K562 (cell line): Measurements from ENCODE around the gene C22orf39. TPM values are rescaled to one million over a fixed set of nuclear protein-coding genes. Genes with fewer than 3 reads are reported as not detected.

ENCODE experiments used
- EP400 ChIP-seq: fragments of 450-650 bp; IDR thresholded peaks from 2 replicates; pipeline ENCODE4 v1.6.1; 2017; ENCODE audit warnings: antibody characterized with exemption, mild to moderate bottlenecking, moderate library complexity
- MAX ChIP-seq: sonication (generic); formaldehyde crosslinking; IDR thresholded peaks from 2 replicates; pipeline ENCODE4 v1.9.0; 2022; ENCODE audit warnings: mild to moderate bottlenecking, missing genetic modification reagents
- MCM3 ChIP-seq: fragments of 450-650 bp; IDR thresholded peaks from 2 replicates; pipeline ENCODE4 v1.6.1; 2016
- NELFE ChIP-seq: IDR thresholded peaks from 2 replicates; pipeline ENCODE4 v1.6.1; 2011; ENCODE audit warnings: mild to moderate bottlenecking; ENCODE audit not compliant: insufficient read depth, insufficient read length
- RERE ChIP-seq: sonication (generic); formaldehyde crosslinking; IDR thresholded peaks from 2 replicates; pipeline ENCODE4 v1.8.0; 2023; ENCODE audit warnings: missing genetic modification reagents, mild to moderate bottlenecking, borderline replicate concordance
- SLC30A9 ChIP-seq: fragments of 250-450 bp; sonication (Bioruptor Pico); IDR thresholded peaks from 2 replicates; pipeline ENCODE4 v1.8.0; 2022; ENCODE audit warnings: mild to moderate bottlenecking, moderate library complexity
- TAF7 ChIP-seq: fragments of 450-650 bp; IDR thresholded peaks from 2 replicates; pipeline ENCODE4 v1.6.1; 2016; ENCODE audit warnings: missing genetic modification characterization, missing compliant biosample characterization
- YY1 ChIP-seq, 3 experiments: IDR thresholded peaks; 2 replicates each; pipeline ENCODE4 v1.6.1; 2011; ENCODE audit warnings: low read length in 2 of 3, mild to moderate bottlenecking in 2 of 3, moderate library complexity in 2 of 3, borderline replicate concordance in 1 of 3, control low read depth in 1 of 3, low read depth in 1 of 3; ENCODE audit not compliant: insufficient read depth in 3 of 3, insufficient replicate concordance in 2 of 3, control insufficient read depth in 1 of 3, insufficient read length in 1 of 3; ENCODE audit errors: extremely low read depth in 1 of 3
- ZNF212 ChIP-seq: fragments of 450-650 bp; formaldehyde crosslinking; IDR thresholded peaks from 2 replicates; pipeline ENCODE4 v1.4.0; 2020; ENCODE audit warnings: mild to moderate bottlenecking
- ZNF740 ChIP-seq, 3 experiments: fragments of 200-800 bp in 1 of 3; sonication (Bioruptor generic) in 1 of 3; sonication (generic) in 1 of 3; formaldehyde crosslinking in 1 of 3; IDR thresholded peaks; 2 replicates each; pipeline versions ENCODE4 v1.6.1 to v1.8.0; 2016 to 2022; ENCODE audit warnings: mild to moderate bottlenecking in 2 of 3, missing compliant biosample characterization in 2 of 3, missing genetic modification characterization in 2 of 3, missing genetic modification reagents in 1 of 3
- polyA plus RNA-seq, 8 experiments: library from polyadenylated mRNA; depleted of rRNA in 4 of 8; stranded (reverse) in 5 of 8; unstranded in 3 of 8; fragments of >200 nt; fragmentation: Nextera tagmentation in 2 of 8; fragmentation: Illumina TruSeq in 1 of 8; extraction: Ambion mirVana in 2 of 8; extraction: Trizol in 1 of 8; gene quantifications; 2 replicates each; pipeline versions ENCODE4 v1.2.1 to v1.2.3, GENCODE V29; 2011 to 2014; ENCODE audit warnings: inconsistent platforms in 1 of 8, missing spikeins in 1 of 8
- total RNA-seq, 7 experiments: library from RNA; depleted of rRNA in 6 of 7; stranded (reverse); fragments of >200 nt in 6 of 7; fragmentation: Illumina TruSeq in 2 of 7; extraction: Trizol in 2 of 7; gene quantifications; 2 replicates each; pipeline versions ENCODE4 v1.2.1 to v1.2.3, GENCODE V29; 2011 to 2021; ENCODE audit warnings: low replicate concordance in 1 of 7
- TF ChIP-seq, protein P1 (sequence below), 3 experiments: IDR thresholded peaks in 2 of 3; conservative IDR thresholded peaks in 1 of 3; 2 replicates each; pipeline ENCODE4 v1.5.1; 2011 to 2012; ENCODE audit warnings: low read length in 3 of 3, mild to moderate bottlenecking in 3 of 3, control low read depth in 2 of 3, improper control_type of control experiment in 1 of 3, inconsistent platforms in 1 of 3, low read depth in 1 of 3, mixed read lengths in 1 of 3, moderate library complexity in 1 of 3; ENCODE audit not compliant: insufficient read depth in 2 of 3
- TF ChIP-seq, protein P2 (sequence below): fragments of 450-650 bp; formaldehyde crosslinking; conservative IDR thresholded peaks from 2 replicates; pipeline ENCODE4 v1.4.0; 2022; ENCODE audit warnings: mild to moderate bottlenecking, missing genetic modification characterization
- TF ChIP-seq, protein P3 (sequence below): fragments of 250-450 bp; sonication (Bioruptor Pico); IDR thresholded peaks from 2 replicates; pipeline ENCODE4 v1.4.0; 2020; ENCODE audit warnings: mild to moderate bottlenecking, moderate library complexity

C22orf39 gene
- total and polyA plus RNA-seq, 9 of the 15 experiments (the other 6 are each of a cell fraction or from before 2014, with no cell fraction given), result 20.4 to 139 (median 66.8) TPM

DNA sequence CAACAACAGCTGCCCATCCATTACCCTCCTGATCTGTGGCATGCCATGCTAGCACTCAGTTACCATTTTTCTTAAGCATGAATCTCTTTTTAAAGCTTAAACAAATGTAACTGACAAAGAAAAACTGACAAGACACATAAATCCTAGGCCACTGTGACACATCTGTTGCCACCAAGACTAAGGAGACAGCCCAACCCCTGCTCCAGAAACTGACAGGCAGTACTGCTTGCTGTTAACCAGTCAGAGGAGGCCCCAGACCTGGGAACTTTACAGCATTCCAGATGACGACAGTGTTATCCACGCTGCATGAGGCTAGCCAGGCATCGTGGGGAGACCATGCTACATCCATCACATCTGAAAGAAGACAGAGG is 49.8 kb downstream of the C22orf39 start (continued):
- TF ChIP-seq RERE (CRISPR knock-in tag) (no peak), ZNF740 (CRISPR knock-in tag; IDR thresholded peaks at IDR 0.05) (no peak), ZNF740 (tag; IDR thresholded peaks at IDR 0.05) (peak in 1 of 2 experiments; percentile 76; a peak in 1 of 4 replicates), EP400 (no peak), ZNF212 (CRISPR knock-in tag) (no peak), MCM3 (no peak), YY1 (IDR thresholded peaks at IDR 0.05; ENCODE audit: borderline replicate concordance in 1 of 3, control insufficient read depth in 1 of 3, extremely low read depth in 1 of 3, insufficient read depth in 3 of 3, insufficient read length in 1 of 3, insufficient replicate concordance in 2 of 3, low read depth in 1 of 3, low read length in 2 of 3) (no peak), MAX (CRISPR knock-in tag) (no peak), SLC30A9 (CRISPR knock-in tag) (no peak), NELFE (no peak), TAF7 (tag) (no peak)
- TF ChIP-seq, protein P1, sequence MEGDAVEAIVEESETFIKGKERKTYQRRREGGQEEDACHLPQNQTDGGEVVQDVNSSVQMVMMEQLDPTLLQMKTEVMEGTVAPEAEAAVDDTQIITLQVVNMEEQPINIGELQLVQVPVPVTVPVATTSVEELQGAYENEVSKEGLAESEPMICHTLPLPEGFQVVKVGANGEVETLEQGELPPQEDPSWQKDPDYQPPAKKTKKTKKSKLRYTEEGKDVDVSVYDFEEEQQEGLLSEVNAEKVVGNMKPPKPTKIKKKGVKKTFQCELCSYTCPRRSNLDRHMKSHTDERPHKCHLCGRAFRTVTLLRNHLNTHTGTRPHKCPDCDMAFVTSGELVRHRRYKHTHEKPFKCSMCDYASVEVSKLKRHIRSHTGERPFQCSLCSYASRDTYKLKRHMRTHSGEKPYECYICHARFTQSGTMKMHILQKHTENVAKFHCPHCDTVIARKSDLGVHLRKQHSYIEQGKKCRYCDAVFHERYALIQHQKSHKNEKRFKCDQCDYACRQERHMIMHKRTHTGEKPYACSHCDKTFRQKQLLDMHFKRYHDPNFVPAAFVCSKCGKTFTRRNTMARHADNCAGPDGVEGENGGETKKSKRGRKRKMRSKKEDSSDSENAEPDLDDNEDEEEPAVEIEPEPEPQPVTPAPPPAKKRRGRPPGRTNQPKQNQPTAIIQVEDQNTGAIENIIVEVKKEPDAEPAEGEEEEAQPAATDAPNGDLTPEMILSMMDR (IDR thresholded peaks at IDR 0.05 in 2 of 3, conservative IDR thresholded peaks at IDR 0.05 in 1 of 3; ENCODE audit: insufficient read depth in 2 of 3, low read depth in 1 of 3, low read length in 3 of 3), result no peak
- TF ChIP-seq, protein P2, sequence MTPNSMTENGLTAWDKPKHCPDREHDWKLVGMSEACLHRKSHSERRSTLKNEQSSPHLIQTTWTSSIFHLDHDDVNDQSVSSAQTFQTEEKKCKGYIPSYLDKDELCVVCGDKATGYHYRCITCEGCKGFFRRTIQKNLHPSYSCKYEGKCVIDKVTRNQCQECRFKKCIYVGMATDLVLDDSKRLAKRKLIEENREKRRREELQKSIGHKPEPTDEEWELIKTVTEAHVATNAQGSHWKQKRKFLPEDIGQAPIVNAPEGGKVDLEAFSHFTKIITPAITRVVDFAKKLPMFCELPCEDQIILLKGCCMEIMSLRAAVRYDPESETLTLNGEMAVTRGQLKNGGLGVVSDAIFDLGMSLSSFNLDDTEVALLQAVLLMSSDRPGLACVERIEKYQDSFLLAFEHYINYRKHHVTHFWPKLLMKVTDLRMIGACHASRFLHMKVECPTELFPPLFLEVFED (CRISPR knock-in tag), result peak; percentile 38
- TF ChIP-seq, protein P3, sequence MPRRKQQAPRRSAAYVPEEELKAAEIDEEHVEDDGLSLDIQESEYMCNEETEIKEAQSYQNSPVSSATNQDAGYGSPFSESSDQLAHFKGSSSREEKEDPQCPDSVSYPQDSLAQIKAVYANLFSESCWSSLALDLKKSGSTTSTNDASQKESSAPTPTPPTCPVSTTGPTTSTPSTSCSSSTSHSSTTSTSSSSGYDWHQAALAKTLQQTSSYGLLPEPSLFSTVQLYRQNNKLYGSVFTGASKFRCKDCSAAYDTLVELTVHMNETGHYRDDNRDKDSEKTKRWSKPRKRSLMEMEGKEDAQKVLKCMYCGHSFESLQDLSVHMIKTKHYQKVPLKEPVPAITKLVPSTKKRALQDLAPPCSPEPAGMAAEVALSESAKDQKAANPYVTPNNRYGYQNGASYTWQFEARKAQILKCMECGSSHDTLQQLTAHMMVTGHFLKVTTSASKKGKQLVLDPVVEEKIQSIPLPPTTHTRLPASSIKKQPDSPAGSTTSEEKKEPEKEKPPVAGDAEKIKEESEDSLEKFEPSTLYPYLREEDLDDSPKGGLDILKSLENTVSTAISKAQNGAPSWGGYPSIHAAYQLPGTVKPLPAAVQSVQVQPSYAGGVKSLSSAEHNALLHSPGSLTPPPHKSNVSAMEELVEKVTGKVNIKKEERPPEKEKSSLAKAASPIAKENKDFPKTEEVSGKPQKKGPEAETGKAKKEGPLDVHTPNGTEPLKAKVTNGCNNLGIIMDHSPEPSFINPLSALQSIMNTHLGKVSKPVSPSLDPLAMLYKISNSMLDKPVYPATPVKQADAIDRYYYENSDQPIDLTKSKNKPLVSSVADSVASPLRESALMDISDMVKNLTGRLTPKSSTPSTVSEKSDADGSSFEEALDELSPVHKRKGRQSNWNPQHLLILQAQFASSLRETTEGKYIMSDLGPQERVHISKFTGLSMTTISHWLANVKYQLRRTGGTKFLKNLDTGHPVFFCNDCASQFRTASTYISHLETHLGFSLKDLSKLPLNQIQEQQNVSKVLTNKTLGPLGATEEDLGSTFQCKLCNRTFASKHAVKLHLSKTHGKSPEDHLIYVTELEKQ (CRISPR knock-in tag), result no peak
